ENCODE results near the gene BABAM2. TPM values are rescaled to one million over a fixed set of nuclear protein-coding genes. Genes with fewer than 3 reads are reported as not detected.

Gene BABAM2
- total and polyA plus RNA-seq, 7 donors: 34.2 to 74.5 (median 52.3) TPM

DNA sequence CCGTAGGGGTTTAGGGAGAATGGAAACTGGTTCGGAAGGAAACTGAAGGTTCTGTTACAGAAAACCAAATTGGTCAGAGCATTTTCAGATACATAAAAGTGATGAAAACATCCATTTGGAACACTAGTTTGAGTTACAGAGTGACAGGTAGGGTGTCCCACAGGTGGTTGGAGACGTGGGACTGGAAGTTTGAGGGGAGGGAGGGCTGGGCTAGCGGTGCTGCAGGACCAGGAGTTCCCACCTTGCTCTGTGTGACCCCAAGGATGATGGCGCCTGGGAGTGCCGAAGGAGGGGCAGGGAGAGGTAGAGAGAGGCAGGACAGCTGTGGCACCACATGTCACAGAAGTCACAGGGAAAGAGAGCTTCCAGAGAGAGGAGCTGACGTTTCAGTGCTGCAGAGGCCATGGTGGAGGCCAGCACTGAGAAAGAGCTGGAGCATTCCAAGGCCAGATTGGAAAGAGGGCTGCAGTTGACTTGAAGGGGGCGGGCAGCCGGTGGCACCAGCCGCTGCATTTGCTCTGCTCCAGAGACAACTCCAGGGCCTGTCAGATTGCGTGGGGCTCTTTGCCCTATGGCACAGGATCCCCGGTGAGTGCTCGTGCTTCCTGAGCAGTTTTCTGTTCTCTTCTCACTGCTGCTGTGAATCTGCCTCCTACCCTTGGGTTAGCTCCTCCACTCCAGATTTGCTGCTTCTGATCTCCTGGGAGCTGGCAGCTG is 445.9 kb downstream of the BABAM2 start:
- TF ChIP-seq, protein P1, sequence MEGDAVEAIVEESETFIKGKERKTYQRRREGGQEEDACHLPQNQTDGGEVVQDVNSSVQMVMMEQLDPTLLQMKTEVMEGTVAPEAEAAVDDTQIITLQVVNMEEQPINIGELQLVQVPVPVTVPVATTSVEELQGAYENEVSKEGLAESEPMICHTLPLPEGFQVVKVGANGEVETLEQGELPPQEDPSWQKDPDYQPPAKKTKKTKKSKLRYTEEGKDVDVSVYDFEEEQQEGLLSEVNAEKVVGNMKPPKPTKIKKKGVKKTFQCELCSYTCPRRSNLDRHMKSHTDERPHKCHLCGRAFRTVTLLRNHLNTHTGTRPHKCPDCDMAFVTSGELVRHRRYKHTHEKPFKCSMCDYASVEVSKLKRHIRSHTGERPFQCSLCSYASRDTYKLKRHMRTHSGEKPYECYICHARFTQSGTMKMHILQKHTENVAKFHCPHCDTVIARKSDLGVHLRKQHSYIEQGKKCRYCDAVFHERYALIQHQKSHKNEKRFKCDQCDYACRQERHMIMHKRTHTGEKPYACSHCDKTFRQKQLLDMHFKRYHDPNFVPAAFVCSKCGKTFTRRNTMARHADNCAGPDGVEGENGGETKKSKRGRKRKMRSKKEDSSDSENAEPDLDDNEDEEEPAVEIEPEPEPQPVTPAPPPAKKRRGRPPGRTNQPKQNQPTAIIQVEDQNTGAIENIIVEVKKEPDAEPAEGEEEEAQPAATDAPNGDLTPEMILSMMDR (IDR thresholded peaks at IDR 0.05): no peak
- DNase-seq (peak in 1 of 2 donors; percentile 35), ATAC-seq (no peak)
- H3K27ac ChIP-seq: peak overlapping the region; percentile 33
- H3K4me1 ChIP-seq: peaks cover 57% of the 10 kb centered on the region
- intact Hi-C loops (cut with DNase I): no loop called here
- no peaks in the 10 kb centered on the region for H3K36me3 ChIP-seq (ENCODE audit: insufficient read depth in 1 of 2, low read depth in 1 of 2)
- no peaks in the 10 kb centered on the region for H3K27me3 ChIP-seq (ENCODE audit: insufficient read depth in 3 of 3, low read length in 2 of 3)
- H3K4me3 ChIP-seq: no peak overlapping the region
- H3K9me3 ChIP-seq: no peaks in the 10 kb centered on the region
- 58 to 72% (median 61%) methylated on average over 13 of the region's 13 CpGs for WGBS, 3 donors

DNA sequence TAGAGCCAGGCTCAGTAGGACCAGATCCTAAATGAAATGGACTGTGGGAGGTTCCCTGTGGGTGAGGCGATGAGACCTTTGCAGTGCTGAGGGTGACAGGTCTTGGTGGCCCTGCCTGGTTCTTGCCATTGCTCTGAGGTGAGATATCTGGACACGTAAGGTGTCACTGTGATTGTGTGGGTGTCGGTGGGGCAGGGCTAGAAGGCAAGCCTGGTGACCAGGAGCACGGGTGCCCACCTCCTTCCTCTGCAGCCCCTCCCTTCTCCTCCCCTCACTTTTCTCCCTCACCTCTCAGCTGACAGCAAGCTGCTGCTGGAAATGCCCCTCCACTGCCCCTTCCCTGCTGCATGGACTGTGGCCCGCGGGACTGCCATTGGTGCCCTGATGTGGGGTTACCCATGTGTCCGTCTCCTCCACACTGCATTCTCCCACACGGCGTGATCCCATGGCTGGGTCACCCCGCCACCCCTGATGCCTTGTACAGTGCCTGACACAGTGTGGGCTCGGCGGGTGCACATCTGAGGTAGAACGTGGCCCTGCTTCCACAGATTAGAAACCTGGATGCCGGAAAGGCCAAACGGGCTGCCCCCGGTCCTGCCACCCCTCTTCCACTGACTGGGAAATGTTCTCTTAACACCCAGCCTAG is 446.6 kb downstream of the BABAM2 start:
- TF ChIP-seq, protein P1 (IDR thresholded peaks at IDR 0.05): no peak
- ATAC-seq (no peak), DNase-seq (peak in 1 of 2 donors; percentile 55)
- H3K27ac ChIP-seq: peak overlapping the region; percentile 33
- H3K27me3 ChIP-seq (ENCODE audit: insufficient read depth in 3 of 3, low read length in 2 of 3): no peaks in the 10 kb centered on the region
- no peaks in the 10 kb centered on the region for H3K36me3 ChIP-seq (ENCODE audit: insufficient read depth in 1 of 2, low read depth in 1 of 2)
- peaks cover 56% of the 10 kb centered on the region for H3K4me1 ChIP-seq
- H3K9me3 ChIP-seq: no peaks in the 10 kb centered on the region
- 90 to 91% (median 90%) methylated on average over 16 of the region's 16 CpGs for WGBS, 3 donors
- no peak overlapping the region for H3K4me3 ChIP-seq
- intact Hi-C loops (cut with DNase I): no loop called here

DNA sequence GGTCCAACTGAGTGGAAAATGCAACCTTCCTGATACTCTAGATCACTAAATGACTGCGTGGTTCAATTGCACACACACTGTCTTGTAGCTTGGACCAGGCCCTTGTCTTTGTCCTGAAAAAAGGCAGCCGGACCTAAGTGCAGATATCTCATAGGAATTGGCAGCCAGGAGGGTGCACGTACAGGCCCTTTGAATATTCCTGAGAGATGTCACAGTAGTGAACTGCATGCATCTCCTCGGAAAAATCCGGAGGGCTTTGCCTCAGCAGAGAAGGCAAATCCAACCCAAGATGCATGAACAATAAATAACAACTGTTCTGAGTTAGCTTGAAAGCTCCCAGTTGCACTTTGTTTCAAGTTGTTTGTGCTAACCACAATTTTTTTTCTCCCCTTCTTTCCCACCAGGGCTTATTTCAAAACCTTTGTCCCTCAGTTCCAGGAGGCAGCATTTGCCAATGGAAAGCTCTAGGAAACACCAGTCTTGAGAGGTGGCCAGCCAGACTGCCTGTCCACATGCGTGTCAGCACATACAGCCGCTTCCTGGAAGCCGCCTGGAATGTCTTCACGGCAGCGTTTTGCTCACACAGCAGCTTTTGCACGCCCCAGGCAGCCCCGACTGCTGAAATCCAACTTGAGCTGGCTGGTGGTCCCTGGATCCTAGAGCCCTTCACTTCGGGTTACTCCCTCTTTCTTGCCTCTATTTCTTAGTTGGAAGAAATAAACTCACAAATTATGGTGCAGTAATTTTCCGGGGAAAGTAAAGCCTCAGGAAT is 447.7 kb downstream of the BABAM2 start:
- Histone ChIP-seq H3K4me3 (no peak overlapping the region), H3K36me3 (ENCODE audit: insufficient read depth in 1 of 2, low read depth in 1 of 2) (no peaks in the 10 kb centered on the region), H3K27me3 (ENCODE audit: insufficient read depth in 3 of 3, low read length in 2 of 3) (no peaks in the 10 kb centered on the region), H3K9me3 (no peaks in the 10 kb centered on the region), H3K27ac (peak overlapping the region; percentile 62), H3K4me1 (peaks cover 53% of the 10 kb centered on the region)
- TF ChIP-seq, protein P1 (IDR thresholded peaks at IDR 0.05): no peak
- 23 to 29% (median 24%) methylated on average over 14 of the region's 14 CpGs for WGBS, 3 donors
- ATAC-seq (peak; percentile 44 to 69 (median 56)), DNase-seq (peak; percentile 86 to 90)
- intact Hi-C loops (cut with DNase I): no loop called here

DNA sequence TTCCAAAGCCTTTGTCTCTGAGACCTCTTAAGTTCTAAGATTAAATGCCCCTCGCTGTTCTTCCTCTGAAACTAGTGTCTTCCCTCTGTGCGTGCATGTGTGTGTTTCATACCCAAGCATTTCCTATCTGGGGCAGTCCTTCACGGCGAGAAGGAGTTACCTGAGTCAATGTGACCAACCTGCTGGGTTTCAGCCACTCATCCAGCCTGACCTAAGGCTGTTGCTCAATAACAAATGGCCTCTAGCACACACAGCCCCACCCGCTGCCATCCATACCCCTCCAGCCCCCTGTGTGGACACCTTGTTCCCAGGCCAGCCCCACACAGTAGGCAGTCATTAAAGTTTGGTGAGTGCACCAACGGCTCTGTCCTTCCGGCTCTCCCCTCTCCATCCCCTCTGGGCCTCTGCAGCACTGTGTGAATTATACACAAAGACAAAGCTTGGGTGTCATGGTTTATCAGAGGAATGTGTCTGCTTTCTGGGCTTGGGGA is 448.3 kb downstream of the BABAM2 start:
- Histone ChIP-seq H3K4me3 (no peak overlapping the region), H3K4me1 (peaks cover 54% of the 10 kb centered on the region), H3K27me3 (ENCODE audit: insufficient read depth in 3 of 3, low read length in 2 of 3) (no peaks in the 10 kb centered on the region), H3K36me3 (ENCODE audit: insufficient read depth in 1 of 2, low read depth in 1 of 2) (no peaks in the 10 kb centered on the region), H3K27ac (peak overlapping the region; percentile 62), H3K9me3 (no peaks in the 10 kb centered on the region)
- TF ChIP-seq, protein P1 (IDR thresholded peaks at IDR 0.05): no peak
- intact Hi-C loops (cut with DNase I): no loop called here
- peak in 1 of 2 donors; percentile 57 for DNase-seq
- 67 to 85% (median 70%) methylated on average over 7 of the region's 7 CpGs for WGBS, 3 donors
- ATAC-seq: peak in 1 of 4 donors; percentile 7
